ENCODE data around the gene TFEB. TPM values are rescaled to one million over a fixed set of nuclear protein-coding genes. Genes with fewer than 3 reads are reported as not detected.

The TFEB gene
- total RNA-seq = 5.5 and 7.6 TPM in 2 replicates

GRCh38 chr6:41735427-41736185, at the start of gene TFEB:
Gene TFEB (minus strand): TSS chr6:41735608. CDS start chr6:41691213, 44,395 bp downstream.
- DNase-seq (ENCODE audit: low read depth in 2 of 2) = peak; percentile 69 to 90

GRCh38 chr6:41784581-41785171, 49.3 kb upstream of the TFEB start:
- no peak for DNase-seq (ENCODE audit: low read depth in 2 of 2)

GRCh38 chr6:41783106-41783780, 47.8 kb upstream of the TFEB start:
- DNase-seq (ENCODE audit: low read depth in 2 of 2) = no peak

GRCh38 chr6:41781366-41781730, 45.9 kb upstream of the TFEB start:
- DNase-seq (ENCODE audit: low read depth in 2 of 2) = peak in 1 of 2 donors; percentile 53

GRCh38 chr6:41780551-41781365, 45.4 kb upstream of the TFEB start, which contains the start of gene PRICKLE4:
Gene PRICKLE4 (plus strand): TSS chr6:41780782. CDS start chr6:41783474, 2,692 bp downstream.
- peak in 1 of 2 donors; percentile 66 for DNase-seq (ENCODE audit: low read depth in 2 of 2)

- DNase-seq (ENCODE audit: low read depth in 2 of 2) = peak; percentile 87 to 95
Observed at GRCh38 chr6:41779788-41780550, 44.6 kb upstream of the TFEB start, which contains the start of gene FRS3. Gene FRS3 (minus strand): TSS chr6:41779900. CDS start chr6:41776987, 2,913 bp downstream.

- peak in 1 of 2 donors; percentile 14 for DNase-seq (ENCODE audit: low read depth in 2 of 2)
Observed at GRCh38 chr6:41779336-41779735, 43.9 kb upstream of the TFEB start.

GRCh38 chr6:41778895-41779294, 43.5 kb upstream of the TFEB start:
- no peak for DNase-seq (ENCODE audit: low read depth in 2 of 2)

- DNase-seq (ENCODE audit: low read depth in 2 of 2) = no peak
Observed at GRCh38 chr6:41777551-41778285, 42.3 kb upstream of the TFEB start.

- DNase-seq (ENCODE audit: low read depth in 2 of 2) = no peak
Observed at GRCh38 chr6:41775293-41775882, 40.0 kb upstream of the TFEB start.

GRCh38 chr6:41774841-41775240, 39.4 kb upstream of the TFEB start:
- DNase-seq (ENCODE audit: low read depth in 2 of 2) = no peak

GRCh38 chr6:41771058-41771983, 35.9 kb upstream of the TFEB start:
- DNase-seq (ENCODE audit: low read depth in 2 of 2) = no peak

- DNase-seq (ENCODE audit: low read depth in 2 of 2) = no peak
Observed at GRCh38 chr6:41770381-41771057, 35.1 kb upstream of the TFEB start.

GRCh38 chr6:41769376-41769775, 34.0 kb upstream of the TFEB start:
- DNase-seq (ENCODE audit: low read depth in 2 of 2) = no peak

GRCh38 chr6:41768545-41769308, 33.3 kb upstream of the TFEB start:
- no peak for DNase-seq (ENCODE audit: low read depth in 2 of 2)

GRCh38 chr6:41767112-41767833, 31.9 kb upstream of the TFEB start:
- peak; percentile 66 to 77 for DNase-seq (ENCODE audit: low read depth in 2 of 2)
